Nephron (organoid): ENCODE measurements around the gene MTHFD1L.

Source experiments
- H3K27ac Mint-ChIP-seq, 3 experiments: 2 replicates each; pipeline ENCODE4 v1.8.0; 2020; ENCODE audit warnings: mixed read lengths in 3 of 3, mild to moderate bottlenecking in 2 of 3, moderate library complexity in 1 of 3
- H3K27me3 Mint-ChIP-seq: 2 replicates; pipeline ENCODE4 v1.8.0; 2021; ENCODE audit warnings: low read depth, mild to moderate bottlenecking, moderate library complexity, mixed read lengths
- H3K36me3 Mint-ChIP-seq: 2 replicates; pipeline ENCODE4 v1.8.0; 2020; ENCODE audit warnings: low read depth, mixed read lengths
- H3K4me1 Mint-ChIP-seq: 2 replicates; pipeline ENCODE4 v1.8.0; 2020; ENCODE audit warnings: mixed read lengths
- H3K4me3 Mint-ChIP-seq, 3 experiments: 2 replicates each; pipeline ENCODE4 v1.8.0; 2020; ENCODE audit warnings: mild to moderate bottlenecking in 3 of 3, mixed read lengths in 3 of 3, moderate library complexity in 2 of 3
- H3K9me3 Mint-ChIP-seq: 2 replicates; pipeline ENCODE4 v1.8.0; 2020; ENCODE audit warnings: mixed read lengths
- CTCF ChIP-seq, 3 experiments: fragments of 200-600 bp; sonication (generic); IDR thresholded peaks; one replicate each; pipeline ENCODE4 v1.5.0; 2021; ENCODE audit warnings: antibody characterized with exemption in 3 of 3; ENCODE audit not compliant: unreplicated experiment in 3 of 3

The MTHFD1L gene

GRCh38 chr6:151015101-151015700 lies 149.7 kb downstream of the MTHFD1L start:
- Mint-ChIP-seq H3K4me1 (peaks cover 20% of the 10 kb centered on the region), H3K9me3 (no peaks in the 10 kb centered on the region), H3K4me3 (no peak overlapping the region), H3K27me3 (no peaks in the 10 kb centered on the region), H3K27ac (peak overlapping the region; percentile 73 to 92 (median 82)), H3K36me3 (peaks cover 11% of the 10 kb centered on the region)
- TF ChIP-seq CTCF (IDR thresholded peaks at IDR 0.05; ENCODE audit: unreplicated experiment in 3 of 3) = no peak

GRCh38 chr6:151016107-151016506 lies 150.6 kb downstream of the MTHFD1L start:
- peaks cover 11% of the 10 kb centered on the region for H3K36me3 Mint-ChIP-seq
- H3K4me1 Mint-ChIP-seq = peaks cover 20% of the 10 kb centered on the region
- H3K27ac Mint-ChIP-seq = no peak overlapping the region
- H3K4me3 Mint-ChIP-seq = no peak overlapping the region
- H3K9me3 Mint-ChIP-seq = no peaks in the 10 kb centered on the region
- H3K27me3 Mint-ChIP-seq = no peaks in the 10 kb centered on the region
- no peak for TF ChIP-seq CTCF (IDR thresholded peaks at IDR 0.05; ENCODE audit: unreplicated experiment in 3 of 3)

DNA sequence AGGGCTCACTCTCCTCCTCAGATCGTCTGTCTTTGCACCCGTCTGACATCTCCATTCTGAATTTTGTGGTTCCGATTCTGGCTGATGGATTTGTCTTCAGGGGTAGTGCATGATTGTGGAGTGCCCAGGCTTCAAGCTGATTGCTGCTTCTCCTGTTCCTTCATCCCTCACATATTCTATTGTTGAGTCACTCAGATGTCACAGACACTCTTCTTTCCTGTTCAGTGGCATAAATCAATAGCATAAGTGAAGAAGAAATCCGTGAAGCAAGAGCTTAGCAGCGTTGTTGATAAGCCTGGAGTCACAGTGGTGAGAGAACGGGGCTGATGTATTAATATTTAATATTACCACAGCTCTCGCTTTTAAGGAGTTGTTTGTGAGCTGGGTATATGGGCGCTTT lies 152.5 kb downstream of the MTHFD1L start:
- Mint-ChIP-seq H3K27me3 (no peaks in the 10 kb centered on the region), H3K36me3 (peaks cover 8% of the 10 kb centered on the region), H3K27ac (no peak overlapping the region), H3K9me3 (no peaks in the 10 kb centered on the region), H3K4me1 (peaks cover 31% of the 10 kb centered on the region), H3K4me3 (no peak overlapping the region)
- no peak for TF ChIP-seq CTCF (IDR thresholded peaks at IDR 0.05; ENCODE audit: unreplicated experiment in 3 of 3)

GRCh38 chr6:151018911-151019782 lies 153.6 kb downstream of the MTHFD1L start:
- TF ChIP-seq CTCF (IDR thresholded peaks at IDR 0.05; ENCODE audit: unreplicated experiment in 3 of 3) = no peak
- H3K4me1 Mint-ChIP-seq = peaks cover 41% of the 10 kb centered on the region

GRCh38 chr6:151021896-151022295 lies 156.4 kb downstream of the MTHFD1L start:
- H3K4me3 Mint-ChIP-seq = peak overlapping the region in 1 of 3 experiments; percentile 13
- peaks cover 32% of the 10 kb centered on the region for H3K4me1 Mint-ChIP-seq
- peaks cover 5% of the 10 kb centered on the region for H3K36me3 Mint-ChIP-seq
- no peaks in the 10 kb centered on the region for H3K9me3 Mint-ChIP-seq
- no peak for TF ChIP-seq CTCF (IDR thresholded peaks at IDR 0.05; ENCODE audit: unreplicated experiment in 3 of 3)
- H3K27ac Mint-ChIP-seq = peak overlapping the region; percentile 45 to 77 (median 60)
- H3K27me3 Mint-ChIP-seq = no peaks in the 10 kb centered on the region

More at GRCh38 chr6:151018911-151019782, 153.6 kb downstream of the MTHFD1L start:
- no peak overlapping the region for H3K27ac Mint-ChIP-seq
- no peak overlapping the region for H3K4me3 Mint-ChIP-seq
- no peaks in the 10 kb centered on the region for H3K27me3 Mint-ChIP-seq
- peaks cover 8% of the 10 kb centered on the region for H3K36me3 Mint-ChIP-seq
- no peaks in the 10 kb centered on the region for H3K9me3 Mint-ChIP-seq
